HG02623 (cell line): ENCODE results near the gene PSMB8.

Experiments used
- ATAC-seq: cut with Tn5 transposase; IDR thresholded peaks from one replicate; pipeline ENCODE4 v1.9.1; 2021; ENCODE audit warnings: moderate library complexity; ENCODE audit not compliant: unreplicated experiment

Gene PSMB8

GRCh38 chr6:32857156-32857891 is 13.5 kb upstream of the PSMB8 start:
- no peak for ATAC-seq

DNA sequence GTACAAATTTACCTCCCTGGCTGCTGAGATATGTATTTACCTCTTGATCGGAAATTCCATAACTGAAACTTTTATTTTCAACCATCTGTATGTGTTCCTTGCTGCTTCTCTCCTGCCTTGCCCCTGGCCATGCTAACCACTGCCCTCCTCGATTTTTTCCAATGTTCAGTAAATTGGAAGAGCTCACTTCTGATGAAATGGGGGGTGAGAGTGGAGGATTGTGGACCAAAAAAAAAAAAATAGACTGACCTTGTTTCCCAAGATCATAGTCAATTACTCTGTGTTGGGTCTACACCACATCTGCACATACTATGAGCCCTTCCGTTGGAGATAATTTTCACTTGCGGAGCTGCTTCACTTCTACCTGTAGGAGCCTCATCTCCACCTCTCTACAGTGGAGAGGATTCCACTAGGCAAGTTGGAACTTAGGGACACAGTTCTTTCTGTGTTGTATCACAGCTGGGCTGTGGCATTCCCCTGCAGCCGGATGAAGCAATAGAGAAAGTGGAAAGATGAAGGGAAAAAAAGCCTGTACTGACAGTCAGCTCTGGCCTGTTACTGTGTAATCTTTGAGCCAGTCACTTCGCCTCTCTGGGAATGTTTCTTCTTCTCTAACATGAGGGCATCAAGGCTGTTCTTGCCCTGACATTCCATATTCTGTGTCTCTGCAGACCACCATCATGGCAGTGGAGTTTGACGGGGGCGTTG is 11.8 kb upstream of the PSMB8 start:
- ATAC-seq = no peak

GRCh38 chr6:32854376-32855178 is 10.7 kb upstream of the PSMB8 start:
- peak; percentile 14 for ATAC-seq

- ATAC-seq = peak; percentile 77
Observed at GRCh38 chr6:32853541-32854375, 9.9 kb upstream of the PSMB8 start, which contains the start of the genes PSMB9 and TAP1. TSS of gene PSMB9 (plus strand) at chr6:32854192. CDS start at chr6:32854230, 38 bp downstream. TSS of gene TAP1 (minus strand) at chr6:32853704. CDS start at chr6:32853636, 68 bp downstream.

DNA sequence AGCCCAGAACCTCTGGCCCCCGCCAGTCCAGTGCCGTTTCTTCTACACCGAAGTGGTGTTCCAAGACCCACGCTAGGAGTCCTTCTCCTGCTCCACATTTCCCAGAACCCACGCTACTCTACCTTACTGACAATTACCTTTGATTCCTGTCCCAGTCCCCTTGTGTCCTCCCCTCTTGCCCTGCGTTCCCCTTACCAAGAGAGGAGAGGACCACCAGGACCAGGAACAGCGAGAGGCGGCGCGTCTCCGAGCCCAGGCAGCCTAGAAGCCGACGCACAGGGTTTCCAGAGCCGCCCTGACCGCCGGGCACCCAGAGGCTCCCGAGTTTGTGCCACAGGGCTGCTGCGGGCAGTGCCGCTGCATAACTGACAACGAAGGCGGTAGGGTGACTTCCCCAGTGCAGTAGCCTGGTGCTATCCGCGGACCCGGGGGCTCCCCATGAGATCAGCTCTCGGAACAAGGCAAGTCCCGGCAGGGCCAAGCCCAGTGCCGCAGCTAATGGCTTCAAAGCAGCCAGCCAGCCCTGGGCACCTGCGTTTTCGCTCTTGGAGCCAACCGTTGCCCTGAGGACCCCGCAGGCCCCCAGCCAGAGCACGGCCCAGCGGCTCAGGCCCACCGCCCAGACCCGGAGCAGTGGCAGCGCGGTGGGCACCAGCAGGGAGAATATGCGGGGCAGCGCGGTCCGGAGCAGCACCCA is 9.1 kb upstream of the PSMB8 start:
- ATAC-seq = no peak

GRCh38 chr6:32852018-32852843 is 8.4 kb upstream of the PSMB8 start:
- no peak for ATAC-seq

DNA sequence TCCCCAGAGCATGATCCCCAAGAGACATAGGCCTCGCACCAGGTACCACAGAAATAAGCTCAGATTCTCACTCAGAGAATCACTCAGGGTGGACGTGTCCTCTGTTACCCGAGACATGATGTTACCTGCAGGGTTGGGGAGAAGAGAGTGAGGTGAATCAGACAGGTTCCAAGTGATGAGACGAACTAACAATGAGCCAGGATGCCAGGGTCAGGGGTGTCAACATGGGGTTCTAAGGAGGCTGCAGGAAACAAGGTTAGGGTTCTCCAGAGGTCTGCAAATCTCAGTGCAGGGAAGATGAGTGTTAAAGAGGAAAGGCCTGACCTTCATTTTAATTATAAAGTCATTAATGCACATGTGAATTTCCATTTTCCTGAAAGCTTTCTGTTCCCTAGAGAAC is 7.2 kb upstream of the PSMB8 start:
- ATAC-seq = no peak

DNA sequence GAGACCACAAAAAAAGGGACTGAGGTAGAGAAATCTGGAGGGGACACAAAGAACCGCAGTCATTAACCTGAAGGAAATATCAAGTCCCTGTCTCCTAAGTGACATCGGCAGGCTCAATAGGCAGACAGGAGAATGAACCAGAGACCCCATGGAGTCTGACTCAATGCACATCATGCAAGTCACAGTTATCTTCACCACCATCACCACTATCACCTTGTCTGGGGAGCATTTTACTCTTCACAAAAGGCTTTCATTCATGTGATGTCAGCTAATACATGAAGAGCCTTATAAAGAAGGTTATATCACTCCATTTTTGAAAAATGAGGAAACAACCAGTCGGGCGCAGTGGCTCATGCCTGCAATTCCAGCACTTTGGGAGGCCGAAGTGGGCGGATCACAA is 5.3 kb upstream of the PSMB8 start:
- ATAC-seq = no peak

GRCh38 chr6:32847795-32848194 is 3.9 kb upstream of the PSMB8 start:
- ATAC-seq = no peak

DNA sequence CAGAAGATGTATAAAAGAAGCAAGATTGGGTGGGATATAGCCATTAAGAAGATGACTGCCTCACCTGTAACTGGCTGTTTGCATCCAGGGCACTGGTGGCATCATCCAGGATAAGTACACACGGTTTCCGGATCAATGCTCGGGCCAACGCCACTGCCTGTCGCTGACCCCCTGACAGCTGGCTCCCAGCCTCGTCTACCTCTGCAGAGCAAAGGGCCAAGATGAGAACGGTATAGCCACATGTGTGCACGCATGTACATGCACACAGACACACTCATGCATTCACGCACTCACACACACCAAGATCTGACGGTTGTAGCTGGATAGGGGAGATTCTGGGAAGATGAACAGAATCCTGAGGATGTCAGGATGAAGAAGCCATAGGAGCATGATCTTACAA is 3.2 kb upstream of the PSMB8 start:
- ATAC-seq = no peak

- ATAC-seq = no peak
Observed at GRCh38 chr6:32845384-32845884, 1.6 kb upstream of the PSMB8 start.

DNA sequence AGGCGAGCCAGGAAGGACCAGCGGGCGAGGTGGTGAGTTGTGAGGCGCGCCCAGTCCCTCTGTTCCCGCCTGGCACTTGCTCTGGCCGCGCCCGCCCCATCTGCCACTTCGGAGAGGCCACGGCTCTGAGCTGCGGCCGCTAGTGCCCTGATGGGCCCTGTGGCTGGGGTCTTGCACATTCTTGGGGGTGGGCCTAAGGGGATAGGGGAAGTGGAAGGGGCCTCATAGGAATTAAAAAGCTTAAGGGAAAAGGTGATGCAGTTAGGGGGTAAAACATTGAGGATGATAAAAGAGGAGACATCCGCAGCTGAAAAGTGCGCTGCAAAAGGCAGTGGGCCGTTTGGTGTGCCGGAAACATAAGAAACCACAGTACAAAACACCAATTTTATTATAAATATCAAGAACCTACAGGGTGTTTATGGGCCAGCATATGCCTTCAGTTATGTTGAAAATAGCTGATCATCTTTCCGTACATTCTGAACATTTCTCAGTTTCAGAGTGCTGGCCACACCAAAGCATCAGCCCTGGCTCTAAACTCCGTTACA is 1.1 kb upstream of the PSMB8 start:
- ATAC-seq = no peak

DNA sequence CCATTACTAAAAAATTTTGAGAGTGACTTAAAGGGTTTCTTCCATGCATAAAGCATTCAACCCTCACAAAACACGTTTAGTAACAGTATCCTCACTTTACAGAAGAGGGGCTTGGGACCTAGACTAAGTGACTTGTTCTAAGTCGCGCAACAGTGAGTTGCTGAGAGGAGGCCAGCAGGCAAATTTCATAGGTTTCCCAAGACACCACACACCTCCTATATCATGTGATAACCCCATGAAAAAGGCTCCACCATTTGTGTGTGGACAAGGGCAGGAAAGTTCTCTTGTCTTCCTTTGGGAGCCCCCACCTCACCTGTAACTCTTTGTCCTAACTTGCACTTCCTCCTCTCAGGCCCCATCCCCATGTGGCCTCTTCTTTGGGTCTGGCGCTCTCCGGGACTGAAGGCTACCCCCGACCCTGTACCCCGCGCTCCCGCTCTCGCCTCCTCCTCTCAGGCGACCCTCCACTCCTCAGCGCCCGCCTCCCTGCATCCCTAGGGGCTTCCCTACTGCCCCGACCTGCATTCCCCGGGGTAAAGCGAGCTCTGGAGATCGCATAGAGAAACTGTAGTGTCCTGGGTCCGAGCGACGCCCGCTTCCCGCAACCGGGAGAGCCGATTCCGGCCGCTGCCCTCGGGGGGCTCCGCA is 392 bp downstream of the PSMB8 start:
- no peak for ATAC-seq

DNA sequence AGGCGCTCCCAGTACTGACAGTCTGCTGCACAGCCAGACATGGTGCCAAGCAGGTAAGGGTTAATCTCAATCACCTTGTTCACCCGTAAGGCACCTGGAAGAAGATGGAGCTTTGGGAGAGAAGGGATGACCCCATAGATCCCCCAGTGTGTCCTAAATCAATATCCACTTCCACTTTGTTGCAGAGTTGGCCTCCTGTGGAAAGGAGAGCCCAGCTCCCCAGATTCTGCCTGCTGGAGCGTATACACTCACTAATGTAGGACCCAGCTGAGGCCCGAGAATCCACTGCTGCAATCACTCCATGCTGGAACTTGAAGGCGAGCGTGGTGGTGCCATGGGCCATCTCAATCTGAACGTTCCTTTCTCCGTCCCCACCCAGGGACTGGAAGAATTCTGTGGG is 1.2 kb downstream of the PSMB8 start:
- ATAC-seq = no peak

DNA sequence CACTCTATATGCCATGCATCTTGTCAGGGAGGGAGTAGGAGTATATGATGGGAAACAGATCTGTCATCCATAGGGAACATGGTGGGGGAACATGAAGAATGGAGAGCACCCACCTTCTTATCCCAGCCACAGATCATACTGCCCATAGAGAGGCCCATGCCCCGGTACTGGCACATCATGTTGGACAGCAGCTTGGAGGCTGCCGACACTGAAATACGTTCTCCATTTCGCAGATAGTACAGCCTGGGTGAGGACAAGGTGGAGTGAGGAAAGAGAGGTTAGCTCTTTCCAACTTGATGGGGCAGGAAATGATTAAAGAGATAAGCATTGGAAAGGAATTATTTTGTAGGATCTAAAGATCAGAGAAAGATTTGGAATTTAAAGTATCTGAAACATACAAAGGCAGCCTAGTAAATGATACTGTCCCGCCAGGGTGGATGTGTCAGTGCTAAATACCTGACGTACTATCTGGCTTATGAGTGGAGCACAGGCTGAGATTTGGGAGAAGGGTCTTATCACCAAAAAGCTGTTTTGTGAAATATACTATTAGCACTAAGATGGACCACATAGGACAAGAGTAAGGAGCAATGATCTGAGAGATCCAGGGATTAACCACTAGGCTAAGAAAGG is 1.7 kb downstream of the PSMB8 start:
- ATAC-seq = no peak

- no peak for ATAC-seq
Observed at GRCh38 chr6:32840604-32841246, 3.1 kb downstream of the PSMB8 start.

DNA sequence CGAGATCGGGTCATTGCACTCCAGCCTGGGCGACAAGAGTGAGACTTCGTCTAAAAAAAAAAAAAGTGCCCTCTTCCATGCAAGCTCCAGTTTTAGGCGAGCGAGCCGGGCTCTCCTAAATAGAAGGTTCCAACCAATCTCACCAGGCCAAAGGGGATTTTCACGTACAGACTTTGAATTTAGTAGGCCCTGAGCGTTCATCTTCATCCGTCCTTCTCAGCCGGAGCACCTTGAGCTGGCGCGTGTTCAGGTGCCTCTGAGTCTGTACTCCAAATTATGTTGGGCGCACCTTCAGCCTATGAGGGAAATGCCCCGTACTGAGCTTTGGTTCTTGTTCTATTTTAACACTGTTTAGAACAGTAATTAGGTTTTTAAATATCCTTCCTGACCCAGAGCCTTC is 4.5 kb downstream of the PSMB8 start:
- ATAC-seq = no peak
